Activated naive CD8-positive, alpha-beta T cell treated with anti-CD3 and anti-CD28 coated beads for 36 hours (primary cell): ENCODE measurements around the gene BSN. TPM values are rescaled to one million over a fixed set of nuclear protein-coding genes. Genes with fewer than 3 reads are reported as not detected.

Source experiments
- DNase-seq: peaks from one replicate; pipeline ENCODE4 v3.0.0; 2021
- H3K27ac Mint-ChIP-seq: one replicate; pipeline ENCODE4 v1.8.0; 2022; ENCODE audit warnings: mild to moderate bottlenecking, moderate library complexity, mixed read lengths
- H3K27me3 Mint-ChIP-seq: one replicate; pipeline ENCODE4 v1.8.0; 2022; ENCODE audit warnings: mild to moderate bottlenecking, mixed read lengths
- H3K36me3 Mint-ChIP-seq: one replicate; pipeline ENCODE4 v1.8.0; 2021; ENCODE audit warnings: mild to moderate bottlenecking, mixed read lengths
- H3K4me1 Mint-ChIP-seq: one replicate; pipeline ENCODE4 v1.8.0; 2021; ENCODE audit warnings: mixed read lengths
- H3K4me3 Mint-ChIP-seq: one replicate; pipeline ENCODE4 v1.8.0; 2022; ENCODE audit warnings: mild to moderate bottlenecking, moderate library complexity, mixed read lengths
- H3K9me3 Mint-ChIP-seq: one replicate; pipeline ENCODE4 v1.8.0; 2022; ENCODE audit warnings: mixed read lengths
- total RNA-seq, 2 experiments: library from RNA; stranded (reverse); gene quantifications; one replicate each; pipeline ENCODE4 v1.2.3, GENCODE V29; 2021

BSN gene
- total RNA-seq, 2 experiments from 2014 or later: 0.10 to 0.35 TPM

GRCh38 chr3:49626796-49627195, 72.5 kb downstream of the BSN start:
- no peak for DNase-seq
- Mint-ChIP-seq H3K27me3 (peaks cover 7% of the 10 kb centered on the region), H3K9me3 (no peaks in the 10 kb centered on the region), H3K4me3 (no peak overlapping the region), H3K36me3 (no peaks in the 10 kb centered on the region), H3K27ac (no peak overlapping the region), H3K4me1 (peaks cover 7% of the 10 kb centered on the region)

DNA sequence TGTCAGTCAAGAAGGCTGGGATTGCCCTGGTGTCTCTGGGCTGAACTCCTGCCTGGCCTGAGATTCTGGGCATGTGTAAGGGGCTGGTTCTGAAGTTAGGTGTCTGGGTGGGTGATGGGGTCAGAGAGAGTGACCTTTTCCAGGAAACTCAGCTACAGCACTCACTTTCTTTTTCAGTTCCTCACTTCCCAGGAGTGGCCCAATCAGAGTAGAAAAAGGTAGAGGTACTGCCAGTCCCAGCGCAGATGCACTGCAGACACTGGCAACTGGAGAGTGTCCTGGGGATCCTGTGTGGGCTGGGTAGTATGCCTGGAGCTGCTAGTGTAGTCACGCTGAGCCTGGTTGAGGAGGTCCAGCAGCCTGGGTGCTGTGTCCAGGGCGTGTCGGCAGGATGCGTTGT, 73.4 kb downstream of the BSN start:
- no peak overlapping the region for H3K4me3 Mint-ChIP-seq
- H3K4me1 Mint-ChIP-seq: peaks cover 7% of the 10 kb centered on the region
- H3K9me3 Mint-ChIP-seq: no peaks in the 10 kb centered on the region
- H3K36me3 Mint-ChIP-seq: no peaks in the 10 kb centered on the region
- no peak overlapping the region for H3K27ac Mint-ChIP-seq
- DNase-seq: no peak
- H3K27me3 Mint-ChIP-seq: peaks cover 7% of the 10 kb centered on the region

DNA sequence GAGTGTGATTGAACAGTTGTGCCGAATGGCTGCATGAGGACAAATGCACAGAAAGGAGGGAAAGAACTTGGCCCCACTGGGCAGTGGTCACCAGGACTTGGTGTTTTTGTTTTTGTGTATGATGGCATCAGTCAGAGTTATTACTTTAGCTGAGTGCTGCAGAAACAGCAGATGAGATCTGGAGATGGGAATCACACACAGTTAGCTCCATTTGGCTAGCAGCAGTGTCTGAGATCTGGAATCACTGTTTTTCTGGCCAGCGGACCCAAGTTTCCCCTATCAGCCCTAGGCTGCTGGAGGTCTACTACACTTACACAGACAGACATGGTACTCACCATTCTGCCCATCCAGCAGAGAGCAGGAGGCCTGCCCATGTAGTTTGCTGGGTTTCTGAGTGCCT, 74.0 kb downstream of the BSN start:
- Mint-ChIP-seq H3K27ac (no peak overlapping the region), H3K4me1 (peaks cover 7% of the 10 kb centered on the region), H3K36me3 (no peaks in the 10 kb centered on the region), H3K4me3 (no peak overlapping the region), H3K9me3 (no peaks in the 10 kb centered on the region), H3K27me3 (peaks cover 7% of the 10 kb centered on the region)
- DNase-seq: no peak

DNA sequence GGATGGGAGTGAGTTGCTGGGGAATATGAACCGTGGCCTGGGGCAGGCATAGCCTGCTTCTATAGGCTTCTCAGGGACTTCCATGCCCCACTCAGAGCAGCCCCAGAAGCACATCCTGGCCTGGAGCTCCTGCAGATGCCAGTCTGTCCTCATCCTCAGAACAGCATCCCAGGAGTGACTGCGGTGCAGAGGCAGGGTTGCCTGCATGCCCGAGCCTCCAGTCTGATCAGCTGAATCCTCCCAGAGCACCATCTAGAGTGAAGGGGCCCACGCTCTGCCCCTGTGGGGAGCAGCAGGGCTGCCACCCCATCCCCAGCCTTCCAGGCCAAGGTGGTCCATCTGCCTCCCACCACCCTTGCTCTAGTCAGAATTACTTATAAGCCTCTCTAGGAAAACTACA, 75.2 kb downstream of the BSN start:
- Mint-ChIP-seq H3K36me3 (no peaks in the 10 kb centered on the region), H3K27ac (no peak overlapping the region), H3K4me3 (no peak overlapping the region), H3K4me1 (peaks cover 7% of the 10 kb centered on the region), H3K9me3 (no peaks in the 10 kb centered on the region), H3K27me3 (peaks cover 10% of the 10 kb centered on the region)
- no peak for DNase-seq

DNA sequence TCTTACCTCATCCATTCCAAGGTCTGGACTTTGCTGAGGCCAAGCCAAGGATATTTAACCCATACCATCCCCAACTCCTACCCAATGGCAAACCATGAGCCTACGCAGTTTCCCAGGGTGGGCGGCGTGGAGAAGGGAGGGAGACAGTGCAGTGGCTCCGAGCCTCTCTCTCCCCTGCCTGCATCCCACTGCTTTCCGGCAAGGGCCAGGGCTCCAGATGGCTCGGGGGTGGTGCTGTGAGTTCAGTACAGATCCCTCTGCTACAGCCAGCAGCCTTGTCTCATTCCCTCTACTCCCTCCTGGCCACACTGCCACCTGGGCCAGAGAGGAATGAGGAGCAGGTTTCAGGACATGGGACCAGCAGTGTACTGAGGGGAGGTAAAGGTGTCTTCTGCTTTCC, 75.6 kb downstream of the BSN start:
- Mint-ChIP-seq H3K36me3 (no peaks in the 10 kb centered on the region), H3K27me3 (peaks cover 10% of the 10 kb centered on the region), H3K9me3 (no peaks in the 10 kb centered on the region), H3K4me3 (no peak overlapping the region), H3K27ac (no peak overlapping the region), H3K4me1 (peaks cover 7% of the 10 kb centered on the region)
- no peak for DNase-seq

DNA sequence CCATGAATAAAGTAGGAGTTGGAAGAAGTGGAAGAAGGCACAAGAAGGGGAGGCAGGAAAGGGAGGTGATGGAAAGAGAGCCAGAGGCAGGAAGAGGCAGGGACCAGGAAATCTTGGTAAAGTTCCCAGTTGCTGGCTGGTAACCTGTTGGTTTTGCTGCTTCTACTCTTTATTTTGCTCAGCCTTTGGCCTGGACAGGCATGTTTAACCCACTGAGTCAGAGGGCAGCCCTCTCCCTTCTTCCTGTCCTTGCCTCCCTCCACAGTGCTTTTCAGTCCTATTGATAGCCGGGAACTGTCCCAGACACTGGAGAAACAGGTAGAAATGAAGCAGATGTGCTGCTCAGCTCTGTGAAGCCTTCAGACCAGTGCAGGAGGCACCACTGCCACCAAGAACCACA, 76.5 kb downstream of the BSN start:
- Mint-ChIP-seq H3K4me1 (peaks cover 7% of the 10 kb centered on the region), H3K27ac (no peak overlapping the region), H3K9me3 (no peaks in the 10 kb centered on the region), H3K36me3 (no peaks in the 10 kb centered on the region), H3K27me3 (peaks cover 10% of the 10 kb centered on the region), H3K4me3 (no peak overlapping the region)
- no peak for DNase-seq

GRCh38 chr3:49634736-49635135, 80.5 kb downstream of the BSN start:
- peaks cover 10% of the 10 kb centered on the region for H3K27me3 Mint-ChIP-seq
- no peak overlapping the region for H3K4me3 Mint-ChIP-seq

DNA sequence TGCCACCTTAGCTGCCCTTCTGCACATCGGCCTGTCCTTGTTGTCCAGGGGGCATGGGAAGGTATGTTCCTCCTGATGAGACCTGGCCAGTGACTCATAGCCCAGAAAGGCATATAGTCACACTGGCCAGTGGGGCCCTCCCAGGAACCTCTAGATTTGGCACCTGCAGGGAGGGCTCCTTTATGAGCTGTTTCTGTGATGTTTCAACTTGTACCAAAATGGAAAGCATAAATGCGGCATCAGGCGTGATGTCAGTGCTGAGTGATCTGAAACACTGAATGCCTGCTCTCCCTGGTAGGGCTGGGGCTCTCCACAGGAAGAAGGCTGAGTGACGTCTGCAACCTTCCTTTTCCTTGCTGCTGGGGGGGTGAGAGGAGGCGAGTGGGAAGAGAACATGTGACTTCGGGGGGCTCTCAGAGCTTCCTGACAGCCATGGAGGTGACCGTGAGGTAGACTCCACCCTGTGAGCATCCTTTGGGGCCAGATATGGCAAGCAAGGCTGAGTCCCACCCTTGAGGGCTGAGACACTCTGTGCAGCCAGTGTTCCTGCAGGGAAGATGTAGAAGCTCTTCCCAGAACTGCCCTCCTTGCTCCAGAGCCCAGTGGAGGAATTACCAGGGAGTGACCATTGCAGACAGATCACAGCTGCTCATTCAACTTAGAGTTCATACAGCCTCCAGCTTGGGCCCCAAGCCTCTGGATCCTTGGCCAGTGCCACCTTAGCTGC, 82.8 kb downstream of the BSN start:
- H3K4me3 Mint-ChIP-seq: no peak overlapping the region
- H3K9me3 Mint-ChIP-seq: no peaks in the 10 kb centered on the region
- H3K27ac Mint-ChIP-seq: no peak overlapping the region
- peaks cover 3% of the 10 kb centered on the region for H3K27me3 Mint-ChIP-seq
- no peak for DNase-seq
- peaks cover 2% of the 10 kb centered on the region for H3K4me1 Mint-ChIP-seq
- H3K36me3 Mint-ChIP-seq: no peaks in the 10 kb centered on the region

More at GRCh38 chr3:49634736-49635135, 80.5 kb downstream of the BSN start:
- no peaks in the 10 kb centered on the region for H3K36me3 Mint-ChIP-seq
- no peaks in the 10 kb centered on the region for H3K9me3 Mint-ChIP-seq
- H3K4me1 Mint-ChIP-seq: peaks cover 2% of the 10 kb centered on the region
- no peak overlapping the region for H3K27ac Mint-ChIP-seq
- no peak for DNase-seq

DNA sequence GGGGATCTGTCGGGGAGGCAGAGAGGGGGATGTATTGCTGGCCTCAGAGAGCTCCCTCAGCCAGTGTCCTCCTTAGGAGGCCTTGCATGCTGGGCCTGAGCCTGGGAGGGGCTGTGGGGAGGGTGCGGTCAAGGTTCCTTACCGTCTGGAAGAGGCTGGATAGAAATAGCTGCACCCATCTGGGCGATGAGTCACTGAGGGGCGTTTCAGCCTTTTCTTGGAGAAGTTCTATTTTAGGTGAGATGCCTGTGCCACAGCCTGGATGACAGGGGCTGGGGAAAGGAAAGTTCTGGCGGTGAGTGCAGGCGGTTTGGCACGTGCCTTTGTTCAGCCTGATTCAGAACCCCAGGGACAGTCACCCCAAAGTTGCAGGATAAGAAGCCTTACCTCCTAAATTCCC, 84.2 kb downstream of the BSN start:
- Mint-ChIP-seq H3K4me3 (no peak overlapping the region), H3K9me3 (no peaks in the 10 kb centered on the region), H3K4me1 (peaks cover 2% of the 10 kb centered on the region), H3K36me3 (no peaks in the 10 kb centered on the region), H3K27me3 (peaks cover 3% of the 10 kb centered on the region), H3K27ac (no peak overlapping the region)
- DNase-seq: no peak

DNA sequence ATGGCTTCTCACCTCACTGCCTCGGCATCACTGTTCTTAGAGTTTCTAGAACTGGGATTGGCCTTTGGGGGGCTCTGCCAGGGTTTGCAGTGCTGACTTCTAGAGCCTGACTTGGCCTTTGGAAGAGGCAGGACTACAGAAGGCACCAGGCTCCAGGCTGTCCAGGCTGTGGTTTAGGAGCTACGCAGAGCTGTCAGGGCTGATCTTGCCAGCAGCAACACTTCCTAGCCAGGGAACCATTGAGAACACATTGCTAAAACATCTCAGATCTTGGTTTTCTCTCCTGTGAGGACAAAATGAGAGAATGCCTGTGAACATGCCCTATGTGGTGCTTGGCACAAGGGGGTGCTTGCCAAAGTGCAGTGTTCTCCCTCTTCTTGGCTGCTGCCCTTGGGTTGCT, 85.3 kb downstream of the BSN start:
- Mint-ChIP-seq H3K36me3 (no peaks in the 10 kb centered on the region), H3K9me3 (no peaks in the 10 kb centered on the region)

DNA sequence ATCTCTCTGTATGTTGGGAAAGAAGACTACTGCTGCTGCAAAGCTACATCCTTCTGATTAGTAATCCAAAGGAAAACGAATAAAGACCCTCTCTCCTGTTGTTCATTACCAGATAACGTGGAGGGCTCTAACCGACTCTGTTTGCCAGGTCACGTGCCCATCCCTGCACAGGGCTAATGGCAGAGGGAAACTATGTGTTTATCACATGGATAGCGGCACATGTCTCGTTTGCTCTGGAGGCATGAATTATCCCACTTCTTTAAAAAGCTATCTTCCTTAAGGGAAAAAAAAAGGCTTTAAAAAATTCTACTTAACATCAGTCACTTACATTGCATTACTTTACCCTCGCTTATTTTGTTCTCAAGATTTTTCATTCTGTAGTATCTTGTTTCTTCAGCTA, 87.0 kb downstream of the BSN start:
- Mint-ChIP-seq H3K27ac (no peak overlapping the region), H3K9me3 (no peaks in the 10 kb centered on the region), H3K36me3 (no peaks in the 10 kb centered on the region), H3K4me3 (no peak overlapping the region), H3K4me1 (peaks cover 2% of the 10 kb centered on the region), H3K27me3 (no peaks in the 10 kb centered on the region)
- DNase-seq: no peak

More for the DNA sequence above, 85.3 kb downstream of the BSN start:
- Mint-ChIP-seq H3K4me3 (no peak overlapping the region), H3K4me1 (peaks cover 2% of the 10 kb centered on the region), H3K27me3 (no peaks in the 10 kb centered on the region), H3K27ac (no peak overlapping the region)
- no peak for DNase-seq

DNA sequence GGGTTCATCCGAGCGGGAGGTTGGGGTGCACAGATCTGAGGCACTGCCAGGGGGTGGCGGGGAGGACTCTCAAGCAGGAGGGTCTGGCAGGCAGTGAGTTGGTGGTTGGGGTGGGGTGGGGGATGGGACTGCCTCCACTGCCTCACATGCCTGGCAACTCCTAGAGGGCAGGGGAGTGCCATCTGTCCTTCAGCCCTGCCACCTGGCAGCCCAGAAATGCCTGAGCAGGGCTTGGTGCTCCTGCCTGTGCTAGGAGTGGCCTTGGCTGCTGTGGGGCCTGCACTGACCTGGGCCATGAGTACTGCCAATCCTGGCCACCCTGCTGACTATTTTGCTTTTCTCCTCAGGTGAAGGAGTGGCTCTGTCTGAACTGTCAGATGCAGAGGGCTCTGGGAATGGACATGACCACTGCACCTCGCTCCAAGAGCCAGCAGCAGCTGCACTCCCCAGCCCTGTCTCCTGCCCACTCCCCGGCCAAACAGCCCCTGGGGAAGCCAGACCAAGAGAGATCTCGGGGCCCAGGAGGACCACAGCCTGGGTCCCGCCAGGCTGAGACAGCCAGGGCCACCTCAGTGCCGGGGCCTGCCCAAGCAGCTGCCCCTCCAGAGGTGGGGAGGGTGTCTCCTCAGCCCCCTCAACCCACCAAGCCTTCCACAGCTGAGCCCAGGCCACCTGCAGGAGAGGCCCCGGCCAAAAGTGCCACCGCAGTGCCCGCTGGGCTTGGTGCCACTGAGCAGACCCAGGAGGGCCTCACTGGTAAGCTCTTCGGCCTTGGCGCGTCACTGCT, 87.8 kb downstream of the BSN start:
- Mint-ChIP-seq H3K27ac (no peak overlapping the region), H3K27me3 (no peaks in the 10 kb centered on the region), H3K4me3 (no peak overlapping the region), H3K4me1 (peaks cover under 1% of the 10 kb centered on the region), H3K36me3 (no peaks in the 10 kb centered on the region), H3K9me3 (no peaks in the 10 kb centered on the region)
- no peak for DNase-seq

DNA sequence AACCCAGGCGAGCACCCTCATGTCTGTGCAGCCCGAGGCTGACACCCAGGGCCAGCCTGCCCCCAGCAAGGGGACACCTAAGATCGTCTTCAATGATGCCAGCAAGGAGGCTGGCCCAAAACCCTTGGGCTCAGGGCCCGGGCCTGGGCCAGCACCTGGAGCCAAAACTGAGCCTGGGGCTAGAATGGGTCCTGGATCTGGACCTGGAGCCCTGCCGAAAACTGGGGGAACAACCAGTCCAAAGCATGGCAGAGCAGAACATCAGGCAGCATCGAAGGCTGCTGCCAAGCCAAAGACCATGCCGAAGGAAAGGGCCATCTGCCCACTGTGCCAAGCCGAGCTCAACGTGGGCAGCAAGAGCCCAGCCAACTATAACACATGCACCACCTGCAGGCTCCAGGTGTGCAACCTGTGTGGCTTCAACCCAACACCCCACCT, 88.5 kb downstream of the BSN start:
- no peak overlapping the region for H3K4me3 Mint-ChIP-seq
- no peak overlapping the region for H3K27ac Mint-ChIP-seq
- H3K36me3 Mint-ChIP-seq: no peaks in the 10 kb centered on the region
- DNase-seq: no peak
- H3K4me1 Mint-ChIP-seq: no peaks in the 10 kb centered on the region
- no peaks in the 10 kb centered on the region for H3K27me3 Mint-ChIP-seq
- no peaks in the 10 kb centered on the region for H3K9me3 Mint-ChIP-seq

DNA sequence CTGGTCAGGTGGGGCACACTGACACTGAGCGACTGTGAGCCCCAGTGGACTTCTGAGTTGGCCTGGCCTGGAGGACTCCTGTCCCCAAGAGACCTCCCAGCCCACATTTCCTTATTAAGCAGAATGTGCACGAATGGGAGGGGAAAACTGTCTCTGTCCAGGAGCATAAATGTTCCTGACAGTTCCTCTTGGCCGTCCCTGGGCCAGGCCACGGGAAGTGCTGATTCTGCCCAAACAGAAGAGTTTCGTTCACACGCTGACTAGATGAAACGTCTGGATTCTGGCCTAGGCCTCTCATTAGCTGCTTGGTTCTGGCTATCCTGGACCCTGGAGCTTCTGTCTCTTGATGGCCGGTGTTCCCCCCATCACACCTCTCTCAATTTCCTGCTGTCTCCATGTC, 90.4 kb downstream of the BSN start:
- H3K4me3 Mint-ChIP-seq: no peak overlapping the region
- no peaks in the 10 kb centered on the region for H3K36me3 Mint-ChIP-seq
- no peak overlapping the region for H3K27ac Mint-ChIP-seq
- no peaks in the 10 kb centered on the region for H3K27me3 Mint-ChIP-seq
- H3K9me3 Mint-ChIP-seq: no peaks in the 10 kb centered on the region
- DNase-seq: no peak
- no peaks in the 10 kb centered on the region for H3K4me1 Mint-ChIP-seq

GRCh38 chr3:49646236-49646635, 92.0 kb downstream of the BSN start:
- H3K9me3 Mint-ChIP-seq: no peaks in the 10 kb centered on the region
- H3K27me3 Mint-ChIP-seq: no peaks in the 10 kb centered on the region
- H3K36me3 Mint-ChIP-seq: no peaks in the 10 kb centered on the region
- H3K4me1 Mint-ChIP-seq: no peaks in the 10 kb centered on the region
- no peak for DNase-seq
- H3K4me3 Mint-ChIP-seq: no peak overlapping the region
- H3K27ac Mint-ChIP-seq: no peak overlapping the region

DNA sequence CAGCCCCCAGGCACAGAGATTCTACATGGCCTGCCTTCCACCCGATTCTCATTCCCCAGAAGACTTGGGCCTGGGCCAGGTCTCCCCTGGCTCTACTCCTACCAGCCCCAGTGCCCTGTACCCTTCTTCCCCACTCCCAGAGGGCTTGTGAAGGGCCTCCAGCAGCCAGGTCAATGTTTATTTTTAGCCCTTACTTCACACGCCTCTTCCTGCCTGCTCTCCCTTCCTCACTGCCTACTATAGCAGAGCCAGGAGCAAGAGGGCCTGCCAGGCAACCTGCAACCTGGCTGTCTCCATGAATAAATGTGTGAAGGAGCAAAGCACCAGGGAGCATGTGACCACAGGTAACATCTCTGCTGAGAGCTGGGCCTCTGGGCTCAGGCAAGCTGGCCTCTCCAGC, 93.5 kb downstream of the BSN start:
- H3K9me3 Mint-ChIP-seq: no peaks in the 10 kb centered on the region

More for the DNA sequence above, 93.5 kb downstream of the BSN start:
- no peaks in the 10 kb centered on the region for H3K4me1 Mint-ChIP-seq
- H3K27ac Mint-ChIP-seq: no peak overlapping the region
- H3K4me3 Mint-ChIP-seq: no peak overlapping the region
- no peaks in the 10 kb centered on the region for H3K36me3 Mint-ChIP-seq
- H3K27me3 Mint-ChIP-seq: no peaks in the 10 kb centered on the region
- DNase-seq: no peak
